CD4-positive, alpha-beta T cell treated with Interferon alpha-2 for 1 hour (primary cell): Measurements from ENCODE around the gene NR1H3.

Experiments
- DNase-seq, 2 donors: peaks; one replicate each; pipeline ENCODE4 v3.0.0-alpha.2; 2020 to 2022

The NR1H3 gene

GRCh38 chr11:47244448-47245350 lies 13.1 kb upstream of the NR1H3 start:
- peak in 1 of 2 donors; percentile 9 for DNase-seq

- no peak for DNase-seq
Measured at GRCh38 chr11:47245611-47246357, 12.0 kb upstream of the NR1H3 start.

GRCh38 chr11:47247502-47247901 lies 10.3 kb upstream of the NR1H3 start:
- DNase-seq, result no peak

- no peak for DNase-seq
Measured at GRCh38 chr11:47248304-47248663, 9.5 kb upstream of the NR1H3 start.

GRCh38 chr11:47248664-47249377 lies 9.0 kb upstream of the NR1H3 start, which contains the start of gene ACP2:
Gene ACP2 (minus strand): TSS chr11:47248814. CDS start chr11:47248789, 25 bp downstream.
- peak; percentile 84 to 88 for DNase-seq

- no peak for DNase-seq
Measured at GRCh38 chr11:47249378-47249715, 8.4 kb upstream of the NR1H3 start.

- DNase-seq, result no peak
Measured at GRCh38 chr11:47251751-47252150, 6.0 kb upstream of the NR1H3 start.

GRCh38 chr11:47253660-47254059 lies 4.1 kb upstream of the NR1H3 start:
- DNase-seq, result no peak

- no peak for DNase-seq
Measured at GRCh38 chr11:47254386-47254785, 3.4 kb upstream of the NR1H3 start.

GRCh38 chr11:47256374-47256773 lies 1.4 kb upstream of the NR1H3 start:
- DNase-seq, result no peak

GRCh38 chr11:47257177-47257516 lies 649 bp upstream of the NR1H3 start:
- no peak for DNase-seq

- no peak for DNase-seq
Measured at GRCh38 chr11:47258317-47258902, 614 bp downstream of the NR1H3 start.

GRCh38 chr11:47259232-47259977 lies 1.6 kb downstream of the NR1H3 start:
- DNase-seq, result peak; percentile 12 to 45

GRCh38 chr11:47260366-47260765 lies 2.6 kb downstream of the NR1H3 start:
- DNase-seq, result no peak

GRCh38 chr11:47261291-47261800 lies 3.5 kb downstream of the NR1H3 start:
- DNase-seq, result no peak

GRCh38 chr11:47264119-47264518 lies 6.3 kb downstream of the NR1H3 start:
- DNase-seq, result no peak

GRCh38 chr11:47264521-47264920 lies 6.7 kb downstream of the NR1H3 start:
- DNase-seq, result no peak

GRCh38 chr11:47267876-47268275 lies 10.1 kb downstream of the NR1H3 start:
- no peak for DNase-seq

- DNase-seq, result no peak
Measured at GRCh38 chr11:47268448-47269001, 10.7 kb downstream of the NR1H3 start.

GRCh38 chr11:47269002-47269828 lies 11.4 kb downstream of the NR1H3 start:
- peak; percentile 85 to 90 for DNase-seq

- DNase-seq, result peak; percentile 90 to 94
Measured at GRCh38 chr11:47269829-47270305, 12.1 kb downstream of the NR1H3 start, which contains the start of gene MADD. Gene MADD (plus strand): TSS chr11:47270133.
